SK-N-SH (cell line): ENCODE results near the gene SOAT2. TPM values are rescaled to one million over a fixed set of nuclear protein-coding genes. Genes with fewer than 3 reads are reported as not detected.

Experiments
- CTCF ChIA-PET: fragments of 300-600, 350-600 bp; formaldehyde crosslinking; extraction: SDS; loops from one replicate; lab custom pipeline; 2021; lab: Yijun Ruan, JAX
- POLR2A ChIA-PET: fragments of 350-600 bp; sonication (Branson Sonifier 250); formaldehyde crosslinking; extraction: SDS; loops from one replicate; lab custom pipeline; 2020; ENCODE audit warnings: antibody characterized with exemption, inconsistent platforms; lab: Yijun Ruan, JAX
- DNase-seq: peaks from one replicate; pipeline ENCODE4 v3.0.0; 2012
- H2AFZ ChIP-seq: fragments of 200-600 bp; sonication (generic); 2 replicates; pipeline ENCODE4 v1.8.1; 2016; ENCODE audit warnings: antibody characterized with exemption, mild to moderate bottlenecking, low read depth
- H3F3A ChIP-seq: fragments of 200-600 bp; sonication (generic); replicated peaks from 2 replicates; pipeline ENCODE3; 2016; ENCODE audit warnings: antibody characterized with exemption, mild to moderate bottlenecking; ENCODE audit not compliant: insufficient read depth
- H3K27ac ChIP-seq, 2 experiments: fragments of 200-500 bp in 1 of 2; fragments of 200-600 bp in 1 of 2; sonication (Bioruptor generic) in 1 of 2; sonication (generic), shearing (Covaris generic) in 1 of 2; 2 replicates each; pipeline versions ENCODE4 v1.5.1 to v1.6.1; 2014 to 2016; ENCODE audit warnings: low read depth in 2 of 2, inconsistent platforms in 1 of 2, low read length in 1 of 2, mild to moderate bottlenecking in 1 of 2, mixed read lengths in 1 of 2
- H3K27me3 ChIP-seq: fragments of 200-600 bp; sonication (generic), shearing (Covaris generic); 2 replicates; pipeline ENCODE4 v1.6.1; 2016; ENCODE audit warnings: mixed run types; ENCODE audit not compliant: insufficient read depth
- H3K36me3 ChIP-seq, 2 experiments: fragments of 200-500 bp in 1 of 2; fragments of 200-600 bp in 1 of 2; sonication (Bioruptor generic) in 1 of 2; sonication (generic) in 1 of 2; replicated peaks in 1 of 2; 2 replicates each; pipeline versions ENCODE3 to v1.5.1; 2014 to 2016; ENCODE audit warnings: low read length in 1 of 2, mild to moderate bottlenecking in 1 of 2; ENCODE audit not compliant: insufficient read depth in 2 of 2, control insufficient read depth in 1 of 2
- H3K4me1 ChIP-seq, 2 experiments: fragments of 200-500 bp in 1 of 2; fragments of 200-600 bp in 1 of 2; sonication (Bioruptor generic) in 1 of 2; sonication (generic), shearing (Covaris generic) in 1 of 2; 2 replicates each; pipeline versions ENCODE4 v1.5.1 to v1.6.1; 2014 to 2016; ENCODE audit warnings: low read depth in 1 of 2, low read length in 1 of 2, mixed run types in 1 of 2; ENCODE audit not compliant: insufficient read depth in 2 of 2, control insufficient read depth in 1 of 2
- H3K4me2 ChIP-seq: fragments of 200-600 bp; sonication (generic), shearing (Covaris generic); 2 replicates; pipeline ENCODE4 v1.6.1; 2017; ENCODE audit warnings: mixed run types
- H3K4me3 ChIP-seq, 2 experiments: fragments of 200-500 bp in 1 of 2; fragments of 200-600 bp in 1 of 2; sonication (Bioruptor generic) in 1 of 2; sonication (generic), shearing (Covaris generic) in 1 of 2; 2 replicates each; pipeline versions ENCODE4 v1.5.1 to v1.8.1; 2014 to 2016; ENCODE audit warnings: low read depth in 2 of 2, inconsistent platforms in 1 of 2, low read length in 1 of 2, mild to moderate bottlenecking in 1 of 2, mixed read lengths in 1 of 2, moderate library complexity in 1 of 2
- H3K79me2 ChIP-seq: fragments of 200-600 bp; sonication (generic); 2 replicates; pipeline ENCODE4 v1.8.1; 2017; ENCODE audit warnings: mild to moderate bottlenecking; ENCODE audit not compliant: insufficient read depth
- H3K9ac ChIP-seq: fragments of 200-600 bp; sonication (generic); 2 replicates; pipeline ENCODE4 v1.6.1; 2017; ENCODE audit warnings: mixed run types
- H3K9me2 ChIP-seq: fragments of 200-600 bp; sonication (generic); 2 replicates; pipeline ENCODE4 v1.6.1; 2017; ENCODE audit warnings: mixed run types
- H3K9me3 ChIP-seq: fragments of 200-600 bp; sonication (generic); 2 replicates; pipeline ENCODE4 v1.6.1; 2017; ENCODE audit warnings: mixed run types, mild to moderate bottlenecking, moderate library complexity
- H4K20me1 ChIP-seq: fragments of 200-600 bp; sonication (generic); 2 replicates; pipeline ENCODE4 v1.6.1; 2017; ENCODE audit warnings: mild to moderate bottlenecking, mixed run types; ENCODE audit not compliant: insufficient read depth
- FOXJ3 ChIP-seq: sonication (generic); formaldehyde crosslinking; IDR thresholded peaks from 2 replicates; pipeline ENCODE4 v1.5.1; 2020; ENCODE audit warnings: mild to moderate bottlenecking, missing genetic modification reagents
- FOXM1 ChIP-seq: IDR thresholded peaks from 2 replicates; pipeline ENCODE4 v1.4.0; 2012; ENCODE audit warnings: low read depth, mild to moderate bottlenecking
- GABPA ChIP-seq: IDR thresholded peaks from 2 replicates; pipeline ENCODE4 v1.4.0; 2012; ENCODE audit warnings: low read depth, mild to moderate bottlenecking
- POLR2AphosphoS5 ChIP-seq: IDR thresholded peaks from 2 replicates; pipeline ENCODE4 v1.6.1; 2012; ENCODE audit warnings: low read depth, low read length
- RFX5 ChIP-seq: IDR thresholded peaks from 2 replicates; pipeline ENCODE4 v1.6.1; 2012; ENCODE audit warnings: mild to moderate bottlenecking, improper control_type of control experiment, low read length
- RXRA ChIP-seq: IDR thresholded peaks from 2 replicates; pipeline ENCODE4 v1.4.0; 2012; ENCODE audit warnings: low read depth, mild to moderate bottlenecking, borderline replicate concordance
- SIN3A ChIP-seq: IDR thresholded peaks from 2 replicates; pipeline ENCODE4 v1.6.1; 2012; ENCODE audit warnings: low read depth, mild to moderate bottlenecking, low read length, moderate library complexity, borderline replicate concordance
- SMC3 ChIP-seq: IDR thresholded peaks from 2 replicates; pipeline ENCODE4 v1.6.1; 2012; ENCODE audit warnings: low read depth, low read length, improper control_type of control experiment
- TAF1 ChIP-seq: IDR thresholded peaks from 2 replicates; pipeline ENCODE4 v1.6.1; 2012; ENCODE audit warnings: low read depth, mild to moderate bottlenecking, low read length, moderate library complexity, borderline replicate concordance
- TCF12 ChIP-seq: IDR thresholded peaks from 2 replicates; pipeline ENCODE4 v1.4.0; 2012
- TEAD4 ChIP-seq: IDR thresholded peaks from 2 replicates; pipeline ENCODE4 v1.4.0; 2012; ENCODE audit warnings: mild to moderate bottlenecking, borderline replicate concordance; ENCODE audit not compliant: insufficient read depth
- WGBS: methylation state at CpG from one replicate; pipeline ENCODE4 v1.1.6; 2017; ENCODE audit warnings: low lambda C conversion rate; 5-methylcytosine and 5-hydroxymethylcytosine counted together
- polyA plus RNA-seq, 3 experiments: library from polyadenylated mRNA; depleted of rRNA; stranded (reverse); fragments of >200 nt; gene quantifications; 2 replicates each; pipeline ENCODE4 v1.2.3, GENCODE V29; 2012
- TF ChIP-seq, protein P1 (sequence below): IDR thresholded peaks from 2 replicates; pipeline ENCODE4; 2012
- TF ChIP-seq, protein P2 (sequence below): IDR thresholded peaks from 2 replicates; pipeline ENCODE4 v1.6.1; 2012; ENCODE audit warnings: mild to moderate bottlenecking, low read depth, low read length, moderate library complexity
- TF ChIP-seq, protein P3 (sequence below): fragments of 150-350 bp; IDR thresholded peaks from 2 replicates; pipeline ENCODE4 v1.6.1; 2017; ENCODE audit warnings: antibody characterized with exemption, low read length, low read depth, borderline replicate concordance
- TF ChIP-seq, protein P4 (sequence below): fragments of 150-350 bp; IDR thresholded peaks from 2 replicates; pipeline ENCODE4 v1.6.1; 2016; ENCODE audit warnings: mild to moderate bottlenecking, low read depth, low read length
- TF ChIP-seq, protein P5 (sequence below): fragments of 200-600 bp; sonication (generic); IDR thresholded peaks from 2 replicates; pipeline ENCODE4 v1.6.1; 2017; ENCODE audit warnings: antibody characterized with exemption, mild to moderate bottlenecking, moderate library complexity

The SOAT2 gene
- polyA plus RNA-seq, 1 of the 3 experiments (the other 2 are of a cell fraction) = 0.18 TPM

DNA sequence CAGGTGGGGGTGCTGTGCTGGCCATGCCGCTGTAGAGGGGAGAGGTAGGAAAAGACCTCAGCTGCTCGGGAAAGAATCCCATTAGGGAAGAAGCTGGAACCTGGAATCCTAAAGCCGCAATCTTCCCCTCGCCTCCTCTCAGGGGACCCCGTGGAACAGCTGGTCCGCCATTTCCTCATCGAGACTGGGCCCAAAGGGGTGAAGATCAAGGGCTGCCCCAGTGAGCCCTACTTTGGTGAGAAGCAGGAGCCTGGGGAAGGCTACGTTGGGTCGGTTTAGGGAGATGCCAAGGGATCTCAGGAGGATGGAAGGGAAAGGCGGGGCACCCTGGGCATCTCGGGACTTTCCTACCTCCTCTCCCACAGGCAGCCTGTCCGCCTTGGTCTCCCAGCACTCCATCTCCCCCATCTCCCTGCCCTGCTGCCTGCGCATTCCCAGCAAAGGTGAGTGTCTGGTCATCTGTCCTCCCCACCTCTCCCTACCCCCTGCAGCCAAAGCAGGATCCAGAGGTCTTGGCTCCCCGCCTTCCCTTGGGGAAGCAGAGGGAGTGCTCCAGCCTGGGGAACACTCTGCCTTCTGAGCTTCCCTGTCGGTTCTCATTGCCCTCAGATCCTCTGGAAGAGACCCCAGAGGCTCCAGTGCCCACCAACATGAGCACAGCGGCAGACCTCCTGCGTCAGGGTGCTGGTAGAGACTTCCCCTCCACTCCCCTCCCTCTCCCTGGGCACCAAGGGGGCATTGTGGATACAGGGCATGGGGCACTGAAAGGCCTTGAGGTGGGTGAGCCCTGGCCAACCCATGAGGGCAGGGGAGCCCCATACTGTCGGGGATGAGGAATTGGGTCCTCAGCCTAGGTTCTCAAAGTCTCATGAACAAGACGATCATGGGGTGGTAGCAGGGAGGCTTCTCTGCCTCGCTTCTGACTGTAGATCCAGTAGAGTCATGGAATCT is 41.0 kb upstream of the SOAT2 start (continued):
- TF ChIP-seq TCF12 = no peak
- TF ChIP-seq, protein P1, sequence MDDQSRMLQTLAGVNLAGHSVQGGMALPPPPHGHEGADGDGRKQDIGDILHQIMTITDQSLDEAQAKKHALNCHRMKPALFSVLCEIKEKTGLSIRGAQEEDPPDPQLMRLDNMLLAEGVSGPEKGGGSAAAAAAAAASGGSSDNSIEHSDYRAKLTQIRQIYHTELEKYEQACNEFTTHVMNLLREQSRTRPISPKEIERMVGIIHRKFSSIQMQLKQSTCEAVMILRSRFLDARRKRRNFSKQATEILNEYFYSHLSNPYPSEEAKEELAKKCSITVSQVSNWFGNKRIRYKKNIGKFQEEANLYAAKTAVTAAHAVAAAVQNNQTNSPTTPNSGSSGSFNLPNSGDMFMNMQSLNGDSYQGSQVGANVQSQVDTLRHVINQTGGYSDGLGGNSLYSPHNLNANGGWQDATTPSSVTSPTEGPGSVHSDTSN = no peak
- TF ChIP-seq POLR2AphosphoS5 = no peak

DNA sequence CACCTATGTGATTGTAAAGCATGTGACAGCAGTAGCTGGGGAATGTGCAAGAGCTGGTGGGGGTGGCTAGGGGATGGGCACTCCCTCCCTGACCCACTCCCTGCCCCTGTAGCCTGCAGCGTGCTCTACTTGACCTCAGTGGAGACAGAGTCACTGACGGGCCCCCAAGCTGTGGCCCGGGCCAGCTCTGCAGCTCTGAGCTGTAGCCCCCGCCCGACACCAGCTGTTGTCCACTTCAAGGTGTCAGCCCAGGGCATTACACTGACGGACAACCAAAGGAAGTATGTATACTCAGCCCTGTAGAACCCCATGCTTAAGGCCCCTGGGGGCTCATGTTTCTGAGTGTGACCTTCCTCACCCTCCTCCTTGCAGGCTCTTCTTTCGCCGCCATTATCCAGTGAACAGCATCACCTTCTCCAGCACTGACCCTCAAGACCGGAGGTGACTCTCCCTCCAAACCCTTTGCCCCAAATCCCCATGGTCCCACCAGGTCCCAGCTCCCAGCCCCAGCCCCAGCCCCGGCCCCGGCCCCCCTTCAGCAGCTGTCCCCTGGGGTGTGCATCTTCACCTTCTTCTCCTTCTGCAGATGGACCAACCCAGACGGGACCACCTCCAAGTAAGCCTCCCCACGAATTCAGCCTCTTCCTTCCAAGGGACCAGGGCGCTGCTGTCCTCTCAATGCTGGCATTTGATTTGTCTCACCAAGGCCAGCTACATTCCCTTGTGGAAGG is 40.1 kb upstream of the SOAT2 start:
- Histone ChIP-seq H3K4me1 (peaks cover 17 to 22% of the 10 kb centered on the region in 2 experiments; a peak in 3 of 4 replicates), H3K4me2 (no peak overlapping the region), H2AFZ (no peak overlapping the region), H3K9ac (no peak overlapping the region), H3K4me3 (no peak overlapping the region), H3K9me2 (no peaks in the 10 kb centered on the region), H3K27ac (peak overlapping the region in 1 of 2 experiments; percentile 66; a peak in 1 of 4 replicates), H3F3A (peaks cover 36% of the 10 kb centered on the region), H3K27me3 (no peaks in the 10 kb centered on the region), H3K9me3 (no peaks in the 10 kb centered on the region), H3K79me2 (no peaks in the 10 kb centered on the region), H3K36me3 (peaks cover 16 to 38% of the 10 kb centered on the region in 2 experiments), H4K20me1 (no peaks in the 10 kb centered on the region)
- ChIA-PET POLR2A (interaction anchor here (1.0 kb wide), 1 partner anchor 16 kb away, joined by 3 read pairs; the partner anchor contains the start of gene SPRYD3), CTCF (interaction anchor here (0.8 to 14.5 kb wide), 7 partner anchors 10 to 226 kb away, joined by 3 to 385 read pairs (median 96); partner anchors contain the start of genes IGFBP6, SOAT2, SPRYD3 and TNS2)
- peak; percentile 6 for DNase-seq
- WGBS = 93% methylated on average over 13 of the region's 14 CpGs
- TF ChIP-seq POLR2AphosphoS5 (no peak), TAF1 (no peak), RXRA (no peak), TCF12 (no peak), TEAD4 (no peak), RFX5 (no peak), GABPA (no peak), FOXJ3 (no peak), SMC3 (no peak), FOXM1 (no peak), SIN3A (no peak)
- TF ChIP-seq, protein P2, sequence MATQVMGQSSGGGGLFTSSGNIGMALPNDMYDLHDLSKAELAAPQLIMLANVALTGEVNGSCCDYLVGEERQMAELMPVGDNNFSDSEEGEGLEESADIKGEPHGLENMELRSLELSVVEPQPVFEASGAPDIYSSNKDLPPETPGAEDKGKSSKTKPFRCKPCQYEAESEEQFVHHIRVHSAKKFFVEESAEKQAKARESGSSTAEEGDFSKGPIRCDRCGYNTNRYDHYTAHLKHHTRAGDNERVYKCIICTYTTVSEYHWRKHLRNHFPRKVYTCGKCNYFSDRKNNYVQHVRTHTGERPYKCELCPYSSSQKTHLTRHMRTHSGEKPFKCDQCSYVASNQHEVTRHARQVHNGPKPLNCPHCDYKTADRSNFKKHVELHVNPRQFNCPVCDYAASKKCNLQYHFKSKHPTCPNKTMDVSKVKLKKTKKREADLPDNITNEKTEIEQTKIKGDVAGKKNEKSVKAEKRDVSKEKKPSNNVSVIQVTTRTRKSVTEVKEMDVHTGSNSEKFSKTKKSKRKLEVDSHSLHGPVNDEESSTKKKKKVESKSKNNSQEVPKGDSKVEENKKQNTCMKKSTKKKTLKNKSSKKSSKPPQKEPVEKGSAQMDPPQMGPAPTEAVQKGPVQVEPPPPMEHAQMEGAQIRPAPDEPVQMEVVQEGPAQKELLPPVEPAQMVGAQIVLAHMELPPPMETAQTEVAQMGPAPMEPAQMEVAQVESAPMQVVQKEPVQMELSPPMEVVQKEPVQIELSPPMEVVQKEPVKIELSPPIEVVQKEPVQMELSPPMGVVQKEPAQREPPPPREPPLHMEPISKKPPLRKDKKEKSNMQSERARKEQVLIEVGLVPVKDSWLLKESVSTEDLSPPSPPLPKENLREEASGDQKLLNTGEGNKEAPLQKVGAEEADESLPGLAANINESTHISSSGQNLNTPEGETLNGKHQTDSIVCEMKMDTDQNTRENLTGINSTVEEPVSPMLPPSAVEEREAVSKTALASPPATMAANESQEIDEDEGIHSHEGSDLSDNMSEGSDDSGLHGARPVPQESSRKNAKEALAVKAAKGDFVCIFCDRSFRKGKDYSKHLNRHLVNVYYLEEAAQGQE = no peak
- TF ChIP-seq, protein P3, sequence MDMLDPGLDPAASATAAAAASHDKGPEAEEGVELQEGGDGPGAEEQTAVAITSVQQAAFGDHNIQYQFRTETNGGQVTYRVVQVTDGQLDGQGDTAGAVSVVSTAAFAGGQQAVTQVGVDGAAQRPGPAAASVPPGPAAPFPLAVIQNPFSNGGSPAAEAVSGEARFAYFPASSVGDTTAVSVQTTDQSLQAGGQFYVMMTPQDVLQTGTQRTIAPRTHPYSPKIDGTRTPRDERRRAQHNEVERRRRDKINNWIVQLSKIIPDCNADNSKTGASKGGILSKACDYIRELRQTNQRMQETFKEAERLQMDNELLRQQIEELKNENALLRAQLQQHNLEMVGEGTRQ = no peak
- TF ChIP-seq, protein P4, sequence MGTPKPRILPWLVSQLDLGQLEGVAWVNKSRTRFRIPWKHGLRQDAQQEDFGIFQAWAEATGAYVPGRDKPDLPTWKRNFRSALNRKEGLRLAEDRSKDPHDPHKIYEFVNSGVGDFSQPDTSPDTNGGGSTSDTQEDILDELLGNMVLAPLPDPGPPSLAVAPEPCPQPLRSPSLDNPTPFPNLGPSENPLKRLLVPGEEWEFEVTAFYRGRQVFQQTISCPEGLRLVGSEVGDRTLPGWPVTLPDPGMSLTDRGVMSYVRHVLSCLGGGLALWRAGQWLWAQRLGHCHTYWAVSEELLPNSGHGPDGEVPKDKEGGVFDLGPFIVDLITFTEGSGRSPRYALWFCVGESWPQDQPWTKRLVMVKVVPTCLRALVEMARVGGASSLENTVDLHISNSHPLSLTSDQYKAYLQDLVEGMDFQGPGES = no peak
- TF ChIP-seq, protein P1 = no peak
- TF ChIP-seq, protein P5, sequence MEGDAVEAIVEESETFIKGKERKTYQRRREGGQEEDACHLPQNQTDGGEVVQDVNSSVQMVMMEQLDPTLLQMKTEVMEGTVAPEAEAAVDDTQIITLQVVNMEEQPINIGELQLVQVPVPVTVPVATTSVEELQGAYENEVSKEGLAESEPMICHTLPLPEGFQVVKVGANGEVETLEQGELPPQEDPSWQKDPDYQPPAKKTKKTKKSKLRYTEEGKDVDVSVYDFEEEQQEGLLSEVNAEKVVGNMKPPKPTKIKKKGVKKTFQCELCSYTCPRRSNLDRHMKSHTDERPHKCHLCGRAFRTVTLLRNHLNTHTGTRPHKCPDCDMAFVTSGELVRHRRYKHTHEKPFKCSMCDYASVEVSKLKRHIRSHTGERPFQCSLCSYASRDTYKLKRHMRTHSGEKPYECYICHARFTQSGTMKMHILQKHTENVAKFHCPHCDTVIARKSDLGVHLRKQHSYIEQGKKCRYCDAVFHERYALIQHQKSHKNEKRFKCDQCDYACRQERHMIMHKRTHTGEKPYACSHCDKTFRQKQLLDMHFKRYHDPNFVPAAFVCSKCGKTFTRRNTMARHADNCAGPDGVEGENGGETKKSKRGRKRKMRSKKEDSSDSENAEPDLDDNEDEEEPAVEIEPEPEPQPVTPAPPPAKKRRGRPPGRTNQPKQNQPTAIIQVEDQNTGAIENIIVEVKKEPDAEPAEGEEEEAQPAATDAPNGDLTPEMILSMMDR = no peak
